GM12878 (cell line): ENCODE results near the gene TBC1D10B. TPM values are rescaled to one million over a fixed set of nuclear protein-coding genes. Genes with fewer than 3 reads are reported as not detected.
"Not testable (repeated sequence)": the region's sequence is repeated elsewhere in the genome, so short reads cannot be mapped to it uniquely, and the experiment has no call there.

ENCODE experiments used
- ATAC-seq: fragments of 200-7000 bp; cut with Tn5 transposase; 3 replicates; pipeline ENCODE4 v1.9.1; 2020; ENCODE audit warnings: mild to moderate bottlenecking, moderate library complexity
- BruUV-seq: library from RNA; stranded (reverse); fragments of 400-500 nt; replicated peaks from 2 replicates; lab custom pipeline; 2021; lab: Mats Ljungman, UMichigan
- CTCF ChIA-PET: fragments of 300-600 bp; sonication (Branson Sonifier 250); formaldehyde crosslinking; extraction: SDS; loops from one replicate; lab custom pipeline; 2021; ENCODE audit warnings: inconsistent platforms; lab: Yijun Ruan, JAX
- POLR2A ChIA-PET: fragments of 350-600 bp; formaldehyde crosslinking; extraction: SDS; loops from one replicate; lab custom pipeline; 2021; ENCODE audit warnings: inconsistent platforms; lab: Charles Lee
- RAD21 ChIA-PET: fragments of 300-600 bp; sonication (Branson Sonifier 250); formaldehyde crosslinking; loops from one replicate; lab custom pipeline; 2023; ENCODE audit warnings: antibody characterized with exemption; ENCODE audit not compliant: unreplicated experiment; lab: Charles Lee
- SMC1A ChIA-PET: fragments of 300-600 bp; sonication (Branson Sonifier 250); formaldehyde crosslinking; loops from one replicate; lab custom pipeline; 2023; ENCODE audit not compliant: unreplicated experiment, uncharacterized antibody; lab: Charles Lee
- DNase-seq: peaks from one replicate; pipeline ENCODE4 v3.0.0-alpha.2; 2011; ENCODE audit warnings: low read depth, low spot score
- FAIRE-seq: peaks from 3 replicates; lab custom pipeline; 2011; peaks lifted over from hg19 to GRCh38; lab: Jason Lieb, UNC
- H2AFZ ChIP-seq: 2 replicates; pipeline ENCODE4 v1.6.0; 2011; ENCODE audit warnings: low read depth, low read length, control low read depth; ENCODE audit not compliant: control insufficient read depth
- H3K27ac ChIP-seq: 2 replicates; pipeline ENCODE4 v1.5.1; 2011; ENCODE audit warnings: control low read depth; ENCODE audit not compliant: control insufficient read depth, insufficient read depth
- H3K27me3 ChIP-seq, 2 experiments: replicated peaks in 1 of 2; 2 replicates each; pipeline versions ENCODE4 v1.6.0 to v1.6.1; 2011; ENCODE audit warnings: low read length in 1 of 2; ENCODE audit not compliant: control insufficient read depth in 2 of 2, insufficient read depth in 2 of 2
- H3K36me3 ChIP-seq, 2 experiments: 2 replicates each; pipeline ENCODE4 v1.5.1; 2011; ENCODE audit warnings: low read length in 1 of 2; ENCODE audit not compliant: control insufficient read depth in 2 of 2, insufficient read depth in 2 of 2
- H3K4me1 ChIP-seq: 2 replicates; pipeline ENCODE4 v1.6.1; 2011; ENCODE audit warnings: mild to moderate bottlenecking, low read length, moderate library complexity, mixed read lengths; ENCODE audit not compliant: control insufficient read depth, insufficient read depth
- H3K4me2 ChIP-seq: 2 replicates; pipeline ENCODE4 v1.6.0; 2011; ENCODE audit warnings: control low read depth; ENCODE audit not compliant: control insufficient read depth, insufficient read depth
- H3K4me3 ChIP-seq: fragments of 200-600 bp; sonication (generic); 2 replicates; pipeline ENCODE4 v1.5.1; 2016
- H3K79me2 ChIP-seq: 2 replicates; pipeline ENCODE4 v1.6.0; 2011; ENCODE audit warnings: low read length; ENCODE audit not compliant: control insufficient read depth, insufficient read depth
- H3K9ac ChIP-seq: 2 replicates; pipeline ENCODE4 v1.8.0; 2011; ENCODE audit warnings: low read length, control low read depth, mixed read lengths; ENCODE audit not compliant: control insufficient read depth, insufficient read depth
- H3K9me3 ChIP-seq: replicated peaks from 3 replicates; pipeline ENCODE4 v1.5.1; 2011; ENCODE audit warnings: mild to moderate bottlenecking, low read length; ENCODE audit not compliant: control insufficient read depth, insufficient read depth
- H4K20me1 ChIP-seq: 2 replicates; pipeline ENCODE4 v1.6.0; 2011; ENCODE audit not compliant: control insufficient read depth, insufficient read depth
- CREB1 ChIP-seq: IDR thresholded peaks from 2 replicates; pipeline ENCODE4 v1.6.1; 2012; ENCODE audit warnings: low read depth, mild to moderate bottlenecking, inconsistent platforms
- HDAC6 ChIP-seq: fragments of 200-600 bp; sonication (generic); IDR thresholded peaks from one replicate; pipeline ENCODE4 v1.8.0; 2017; ENCODE audit warnings: antibody characterized with exemption; ENCODE audit not compliant: unreplicated experiment
- KAT2A ChIP-seq: conservative IDR thresholded peaks from 2 replicates; pipeline ENCODE4 v1.6.1; 2011; ENCODE audit warnings: low read depth, low read length; ENCODE audit not compliant: control insufficient read depth
- RUNX3 ChIP-seq: IDR thresholded peaks from 2 replicates; pipeline ENCODE4 v1.6.1; 2012; ENCODE audit warnings: low read length, inconsistent platforms
- SIX5 ChIP-seq: IDR thresholded peaks from 2 replicates; pipeline ENCODE4 v1.6.1; 2011; ENCODE audit warnings: mild to moderate bottlenecking, low read depth, low read length, moderate library complexity; ENCODE audit not compliant: severe bottlenecking
- WGBS: methylation state at CpG from one replicate; pipeline ENCODE4 v1.1.6; 2016; ENCODE audit warnings: low lambda C conversion rate; ENCODE audit not compliant: insufficient replicate concordance, insufficient coverage; ENCODE audit errors: missing lambda C conversion rate; 5-methylcytosine and 5-hydroxymethylcytosine counted together
- in situ Hi-C: fragments of 300-500 bp; cut with MboI; formaldehyde crosslinking; loops from 9 replicates; pipeline ENCODE4 v1.14.3; 2018; ENCODE audit warnings: mixed read lengths
- intact Hi-C: fragments of 100-400 bp; cut with micrococcal nuclease; formaldehyde crosslinking; loops from one replicate; pipeline ENCODE4 v1.14.2; 2022; ENCODE audit not compliant: unreplicated experiment
- polyA plus RNA-seq, 11 experiments: library from polyadenylated mRNA; depleted of rRNA in 4 of 11; unstranded in 6 of 11; stranded (reverse) in 5 of 11; fragments of >200 nt; fragmentation: Nextera tagmentation in 4 of 11; fragmentation: Illumina TruSeq in 1 of 11; extraction: Ambion mirVana in 4 of 11; extraction: Trizol in 1 of 11; gene quantifications; 1 replicate in 1 of 11; 2 replicates in 10 of 11; pipeline versions ENCODE4 v1.2.1 to v1.2.3, GENCODE V29; 2011 to 2016; ENCODE audit warnings: inconsistent platforms in 2 of 11, missing spikeins in 2 of 11, low read depth in 1 of 11
- total RNA-seq, 4 experiments: library from RNA; depleted of rRNA in 3 of 4; stranded (reverse); fragments of >200 nt in 3 of 4; fragmentation: Illumina TruSeq in 1 of 4; extraction: Trizol in 1 of 4; gene quantifications; 2 replicates each; pipeline versions ENCODE4 v1.2.1 to v1.2.3, GENCODE V29; 2013 to 2021

Gene TBC1D10B
- total and polyA plus RNA-seq, 10 of the 15 experiments (the other 5 are each of a cell fraction or from before 2014, with no cell fraction given): 2.2 to 51.2 (median 11.6) TPM

DNA sequence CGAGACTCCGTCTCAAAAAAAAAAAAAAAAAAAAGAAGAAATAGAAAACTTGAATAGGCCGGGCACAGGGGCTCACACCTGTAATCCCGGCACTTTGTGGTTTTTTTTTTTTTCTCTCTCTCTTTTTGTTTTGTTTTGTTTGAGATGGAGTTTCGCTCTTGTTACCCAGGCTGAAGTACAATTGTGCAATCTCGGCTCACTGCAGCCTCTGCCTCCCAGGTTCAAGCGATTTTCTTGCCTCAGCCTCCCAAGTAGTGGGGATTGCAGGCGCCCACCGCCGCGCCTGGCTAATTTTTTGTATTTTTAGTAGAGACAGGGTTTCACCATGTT is 26.8 kb downstream of the TBC1D10B start:
- RAD21 ChIA-PET, H3K9me3 ChIP-seq, H3K79me2 ChIP-seq, H2AFZ ChIP-seq, CTCF ChIA-PET, ATAC-seq, H3K4me2 ChIP-seq, H3K27ac ChIP-seq, H3K4me1 ChIP-seq, H3K4me3 ChIP-seq, H3K27me3 ChIP-seq, FAIRE-seq, intact Hi-C loops, H3K9ac ChIP-seq, BruUV-seq, DNase-seq, in situ Hi-C loops, H4K20me1 ChIP-seq, H3K36me3 ChIP-seq: not testable (repeated sequence)
- peak; percentile 40 for TF ChIP-seq RUNX3
- POLR2A ChIA-PET: interaction anchor here (0.7 kb wide), 3 partner anchors 104 to 281 kb away, joined by 3 to 6 read pairs (median 5); no protein-coding TSS in a partner anchor
- WGBS: 88% methylated on average over 6 of the region's 11 CpGs
- SMC1A ChIA-PET: interaction anchor here (0.6 kb wide), 1 partner anchor 246 kb away, joined by 3 read pairs; no protein-coding TSS in a partner anchor

DNA sequence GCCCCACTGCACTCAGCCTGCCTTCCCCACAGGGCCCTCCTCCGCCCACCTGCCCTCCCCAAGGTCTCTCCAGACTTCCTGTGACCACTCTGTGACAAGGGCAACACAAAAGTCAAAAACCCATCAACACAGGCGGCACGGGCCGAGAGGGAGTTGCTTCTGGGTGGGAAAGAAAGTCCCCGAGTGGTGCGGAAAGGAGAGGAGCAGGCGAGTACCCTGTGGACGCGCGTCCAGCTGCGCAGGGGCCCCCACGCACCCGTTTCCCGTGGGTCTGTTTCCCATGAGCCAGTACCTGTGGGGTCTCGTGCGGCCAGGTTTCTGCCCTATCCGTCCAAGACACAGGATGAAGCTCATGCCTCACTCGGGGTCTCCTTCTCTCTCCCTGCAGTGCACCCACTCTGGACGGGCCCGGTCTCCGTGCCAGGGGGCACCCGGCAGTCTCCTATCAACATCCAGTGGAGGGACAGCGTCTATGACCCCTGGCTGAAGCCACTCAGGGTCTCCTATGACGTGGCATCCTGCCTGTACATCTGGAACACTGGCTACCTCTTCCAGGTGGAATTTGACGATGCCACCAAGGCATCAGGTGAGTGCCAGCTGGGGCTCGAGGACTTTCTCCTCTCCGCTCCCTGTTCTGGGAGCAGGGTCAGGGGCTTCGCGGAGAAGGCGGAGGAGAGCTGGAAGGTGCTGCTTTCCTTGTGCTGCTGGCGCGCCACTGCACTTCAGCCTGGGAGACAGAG is 27.4 kb downstream of the TBC1D10B start:
- no peak overlapping the region for H2AFZ ChIP-seq
- no peak for DNase-seq
- no peak overlapping the region for H3K27ac ChIP-seq
- H4K20me1 ChIP-seq: no peaks in the 10 kb centered on the region
- RAD21 ChIA-PET: no interaction called here
- no peak for FAIRE-seq
- BruUV-seq: no TSS peak
- SMC1A ChIA-PET: interaction anchor here (0.6 kb wide), 1 partner anchor 246 kb away, joined by 3 read pairs; no protein-coding TSS in a partner anchor
- in situ Hi-C loops: no loop called here
- no peak for ATAC-seq
- H3K27me3 ChIP-seq: no peaks in the 10 kb centered on the region
- no peaks in the 10 kb centered on the region for H3K9me3 ChIP-seq
- H3K9ac ChIP-seq: no peak overlapping the region
- no peaks in the 10 kb centered on the region for H3K4me1 ChIP-seq
- H3K79me2 ChIP-seq: no peaks in the 10 kb centered on the region
- no peak overlapping the region for H3K4me3 ChIP-seq
- 82% methylated on average over 30 of the region's 32 CpGs for WGBS
- TF ChIP-seq CREB1 (no peak), SIX5 (no peak), HDAC6 (no peak), KAT2A (no peak)
- TF ChIP-seq, all 136 proteins: peak for 0
- intact Hi-C loops: no loop called here
- Histone ChIP-seq H3K36me3 (no peaks in the 10 kb centered on the region), H3K4me2 (no peak overlapping the region)
- POLR2A ChIA-PET: interaction anchor here (0.7 kb wide), 1 partner anchor 280 kb away, joined by 3 read pairs; no protein-coding TSS in a partner anchor
- CTCF ChIA-PET: no interaction called here
